Activated CD8-positive, alpha-beta T cell treated with anti-CD3 and anti-CD28 coated beads, Interleukin-2, amount 10 ng/mL, durations not matched to agents 7 days and 5 days (primary cell): ENCODE measurements around the gene SCGB3A2. TPM values are rescaled to one million over a fixed set of nuclear protein-coding genes. Genes with fewer than 3 reads are reported as not detected.

ENCODE experiments used
- ATAC-seq: fragments of 150-1000 bp; cut with Tn5 transposase; one replicate; pipeline ENCODE4 v1.10.0; 2021; ENCODE audit warnings: moderate library complexity
- CTCF ChIA-PET: fragments of 350-600 bp; sonication (Branson Sonifier 250); formaldehyde crosslinking; loops from one replicate; lab custom pipeline; 2021; ENCODE audit warnings: antibody characterized with exemption; lab: Charles Lee
- POLR2A ChIA-PET: fragments of 350-600 bp; sonication (Branson Sonifier 250); formaldehyde crosslinking; loops from one replicate; lab custom pipeline; 2021; ENCODE audit warnings: antibody characterized with exemption; lab: Charles Lee
- DNase-seq: peaks from one replicate; pipeline ENCODE4 v3.0.0-alpha.2; 2020
- H3K27ac Mint-ChIP-seq: one replicate; pipeline ENCODE4 v1.8.0; 2021; ENCODE audit warnings: mild to moderate bottlenecking, mixed read lengths
- H3K27me3 Mint-ChIP-seq: one replicate; pipeline ENCODE4 v1.8.0; 2021; ENCODE audit warnings: low read depth, mixed read lengths
- H3K36me3 Mint-ChIP-seq: one replicate; pipeline ENCODE4 v1.8.0; 2021; ENCODE audit warnings: low read depth, mixed read lengths
- H3K4me1 Mint-ChIP-seq: one replicate; pipeline ENCODE4 v1.8.0; 2021; ENCODE audit warnings: low read depth, mixed read lengths
- H3K4me3 Mint-ChIP-seq: one replicate; pipeline ENCODE4 v1.8.0; 2021; ENCODE audit warnings: mild to moderate bottlenecking, mixed read lengths
- H3K9me3 Mint-ChIP-seq: one replicate; pipeline ENCODE4 v1.8.0; 2022; ENCODE audit warnings: mixed read lengths; ENCODE audit not compliant: insufficient read depth
- total RNA-seq, 2 experiments: library from RNA; stranded (reverse); gene quantifications; one replicate each; pipeline ENCODE4 v1.2.3, GENCODE V29; 2021

Gene SCGB3A2
- total RNA-seq, 2 experiments from 2014 or later = not detected

DNA sequence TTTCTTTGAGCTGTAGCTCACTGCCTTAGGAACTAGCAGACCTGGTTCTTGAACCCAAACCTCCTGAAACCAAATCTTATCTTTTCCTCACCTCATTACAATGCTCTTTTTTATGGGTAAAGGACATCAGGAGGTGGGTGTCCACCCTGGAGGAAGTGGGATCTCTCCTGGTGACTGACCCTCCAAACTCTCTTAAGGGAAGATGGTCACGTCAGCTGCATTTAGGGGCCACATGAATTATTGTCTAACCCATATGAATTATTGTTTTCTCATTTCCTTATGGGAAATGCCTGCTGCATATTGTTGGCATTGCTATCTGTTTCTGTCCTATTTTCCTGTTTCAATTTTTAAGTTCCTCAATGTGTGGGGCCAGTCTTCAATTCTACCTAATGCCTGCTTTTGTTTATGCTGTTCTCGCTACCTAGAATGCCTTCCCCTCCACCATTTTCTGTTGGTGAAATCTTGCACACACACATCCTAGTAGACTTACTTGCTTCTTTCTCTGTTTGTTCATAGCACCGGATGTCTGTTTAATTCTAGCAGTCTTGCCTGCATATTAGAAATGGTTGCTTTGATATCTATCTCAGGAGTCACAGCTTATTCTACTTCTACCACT, 25.0 kb upstream of the SCGB3A2 start:
- DNase-seq = no peak
- no peak overlapping the region for H3K4me3 Mint-ChIP-seq
- H3K27ac Mint-ChIP-seq = no peak overlapping the region
- peaks cover 8% of the 10 kb centered on the region for H3K27me3 Mint-ChIP-seq
- ChIA-PET CTCF (no interaction called here), POLR2A (no interaction called here)
- ATAC-seq = no peak
- no peaks in the 10 kb centered on the region for H3K4me1 Mint-ChIP-seq
- H3K36me3 Mint-ChIP-seq = no peaks in the 10 kb centered on the region
- H3K9me3 Mint-ChIP-seq = no peaks in the 10 kb centered on the region

DNA sequence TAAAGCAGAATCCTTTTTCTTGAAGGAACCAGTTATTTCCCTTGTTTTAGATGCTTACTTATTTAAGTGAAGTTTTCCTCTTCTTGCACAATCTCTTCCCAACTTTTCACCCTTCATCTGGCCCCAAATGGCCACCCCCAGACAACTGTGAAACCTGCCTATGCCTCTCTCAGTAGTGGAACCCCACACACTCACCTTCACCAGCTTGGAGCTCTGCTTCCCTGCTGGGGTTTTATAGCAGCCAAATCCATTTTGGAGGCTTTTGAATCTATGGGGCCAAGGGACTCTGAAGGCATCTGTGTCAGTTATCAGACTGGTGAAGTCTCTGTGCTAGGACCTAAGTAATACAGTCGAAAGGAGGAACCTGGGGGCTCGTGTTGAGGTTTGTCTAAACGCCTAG, 24.2 kb upstream of the SCGB3A2 start:
- no peak for DNase-seq
- H3K27ac Mint-ChIP-seq = no peak overlapping the region
- POLR2A ChIA-PET = no interaction called here
- H3K36me3 Mint-ChIP-seq = no peaks in the 10 kb centered on the region
- ATAC-seq = no peak
- no peaks in the 10 kb centered on the region for H3K4me1 Mint-ChIP-seq
- H3K27me3 Mint-ChIP-seq = peaks cover 8% of the 10 kb centered on the region
- no peak overlapping the region for H3K4me3 Mint-ChIP-seq
- CTCF ChIA-PET = interaction anchor here (1.4 kb wide), 1 partner anchor 225 kb away, joined by 3 read pairs; no protein-coding TSS in a partner anchor
- H3K9me3 Mint-ChIP-seq = no peaks in the 10 kb centered on the region

DNA sequence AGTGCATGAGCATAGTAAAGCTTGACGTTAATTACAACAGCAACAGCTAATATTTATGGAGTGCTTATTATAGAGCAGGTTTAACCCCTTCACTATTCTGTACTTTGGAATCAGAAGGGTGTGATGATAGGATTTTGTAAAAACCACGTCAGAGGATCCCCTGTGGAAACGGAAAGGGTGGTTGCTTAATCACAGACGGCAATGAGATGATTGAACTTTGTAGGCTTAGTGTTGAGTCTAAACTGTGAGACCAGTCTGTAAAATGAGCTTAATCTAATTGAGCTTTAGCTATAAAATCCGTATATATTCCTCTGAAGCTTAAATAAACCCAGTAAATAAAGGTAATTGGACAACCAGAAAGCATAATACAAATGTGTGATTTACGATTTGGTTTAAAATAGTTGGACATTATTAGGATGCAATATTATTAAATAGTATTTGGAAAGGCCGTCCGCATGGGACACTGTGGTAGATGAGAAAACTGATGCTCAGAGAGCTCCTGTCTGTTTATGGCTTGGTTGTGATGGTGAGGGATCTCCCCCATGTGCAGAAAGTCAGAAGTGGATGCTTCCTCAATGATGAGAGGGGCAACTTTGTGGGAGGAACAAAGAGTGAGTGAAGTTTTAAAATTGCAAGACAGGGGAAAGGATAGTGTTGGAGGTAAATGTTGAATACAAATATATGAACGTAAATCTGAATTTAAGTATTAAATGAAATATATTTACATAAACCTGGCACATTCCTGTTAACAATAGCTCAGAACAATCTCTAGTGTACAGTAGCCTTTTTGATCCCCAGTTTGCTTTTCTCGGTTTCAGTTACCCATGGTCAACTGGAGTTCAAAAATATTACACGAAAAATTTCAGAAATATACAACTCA, 23.4 kb upstream of the SCGB3A2 start:
- no peak for DNase-seq
- H3K27me3 Mint-ChIP-seq = peaks cover 9% of the 10 kb centered on the region
- ATAC-seq = no peak
- H3K4me1 Mint-ChIP-seq = no peaks in the 10 kb centered on the region
- no peak overlapping the region for H3K4me3 Mint-ChIP-seq
- POLR2A ChIA-PET = no interaction called here
- no peaks in the 10 kb centered on the region for H3K36me3 Mint-ChIP-seq
- CTCF ChIA-PET = interaction anchor here (1.2 to 1.4 kb wide), 2 partner anchors 32 to 226 kb away, joined by 3 to 6 read pairs; no protein-coding TSS in a partner anchor
- H3K27ac Mint-ChIP-seq = no peak overlapping the region
- H3K9me3 Mint-ChIP-seq = no peaks in the 10 kb centered on the region

DNA sequence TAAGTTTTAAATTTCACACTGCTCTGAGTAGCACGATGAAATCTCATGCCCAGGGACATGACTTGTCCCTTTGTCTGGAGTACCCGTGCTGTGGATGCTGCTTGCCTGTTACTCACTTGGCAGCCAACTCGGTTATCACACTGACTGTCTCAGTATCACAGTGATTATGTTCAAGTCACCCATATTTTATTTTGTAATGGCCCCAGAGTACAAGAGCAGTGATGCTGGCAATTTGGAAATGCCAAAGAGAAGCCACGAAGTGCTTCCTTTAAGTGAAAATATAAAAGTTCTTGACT, 22.8 kb upstream of the SCGB3A2 start:
- CTCF ChIA-PET = interaction anchor here (1.2 to 2.7 kb wide), 3 partner anchors 8 to 227 kb away, joined by 3 to 15 read pairs (median 6); no protein-coding TSS in a partner anchor
- peaks cover 12% of the 10 kb centered on the region for H3K27me3 Mint-ChIP-seq
- ATAC-seq = no peak

DNA sequence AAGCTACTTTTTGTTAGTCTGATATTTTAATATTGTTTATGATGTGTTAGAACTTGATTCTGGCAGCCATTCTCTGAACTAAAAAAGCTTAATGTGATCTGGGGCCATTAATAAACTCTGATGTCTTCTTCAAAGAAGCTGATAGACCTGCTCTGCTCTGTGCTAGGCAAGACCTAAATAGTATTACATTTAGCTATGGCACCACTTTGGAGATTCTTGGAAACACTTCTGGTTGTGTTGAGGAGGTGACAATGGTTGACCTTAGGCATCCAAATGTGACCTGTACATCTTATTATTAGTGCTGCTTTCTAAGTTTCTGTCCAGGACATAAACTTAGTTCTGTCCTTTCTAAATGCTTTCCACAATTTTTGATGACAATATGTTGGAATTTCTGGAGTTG, 21.7 kb upstream of the SCGB3A2 start:
- Mint-ChIP-seq H3K9me3 (no peaks in the 10 kb centered on the region), H3K36me3 (no peaks in the 10 kb centered on the region), H3K27me3 (peaks cover 12% of the 10 kb centered on the region), H3K27ac (no peak overlapping the region), H3K4me1 (no peaks in the 10 kb centered on the region), H3K4me3 (no peak overlapping the region)
- CTCF ChIA-PET = interaction anchor here (0.7 to 2.7 kb wide), 7 partner anchors 9 to 874 kb away, joined by 3 to 15 read pairs (median 3); no protein-coding TSS in a partner anchor
- DNase-seq (no peak), ATAC-seq (no peak)
- POLR2A ChIA-PET = no interaction called here

More for the DNA sequence above, 22.8 kb upstream of the SCGB3A2 start:
- Mint-ChIP-seq H3K4me1 (no peaks in the 10 kb centered on the region), H3K27ac (no peak overlapping the region), H3K36me3 (no peaks in the 10 kb centered on the region), H3K9me3 (no peaks in the 10 kb centered on the region), H3K4me3 (no peak overlapping the region)
- POLR2A ChIA-PET = no interaction called here
- no peak for DNase-seq

DNA sequence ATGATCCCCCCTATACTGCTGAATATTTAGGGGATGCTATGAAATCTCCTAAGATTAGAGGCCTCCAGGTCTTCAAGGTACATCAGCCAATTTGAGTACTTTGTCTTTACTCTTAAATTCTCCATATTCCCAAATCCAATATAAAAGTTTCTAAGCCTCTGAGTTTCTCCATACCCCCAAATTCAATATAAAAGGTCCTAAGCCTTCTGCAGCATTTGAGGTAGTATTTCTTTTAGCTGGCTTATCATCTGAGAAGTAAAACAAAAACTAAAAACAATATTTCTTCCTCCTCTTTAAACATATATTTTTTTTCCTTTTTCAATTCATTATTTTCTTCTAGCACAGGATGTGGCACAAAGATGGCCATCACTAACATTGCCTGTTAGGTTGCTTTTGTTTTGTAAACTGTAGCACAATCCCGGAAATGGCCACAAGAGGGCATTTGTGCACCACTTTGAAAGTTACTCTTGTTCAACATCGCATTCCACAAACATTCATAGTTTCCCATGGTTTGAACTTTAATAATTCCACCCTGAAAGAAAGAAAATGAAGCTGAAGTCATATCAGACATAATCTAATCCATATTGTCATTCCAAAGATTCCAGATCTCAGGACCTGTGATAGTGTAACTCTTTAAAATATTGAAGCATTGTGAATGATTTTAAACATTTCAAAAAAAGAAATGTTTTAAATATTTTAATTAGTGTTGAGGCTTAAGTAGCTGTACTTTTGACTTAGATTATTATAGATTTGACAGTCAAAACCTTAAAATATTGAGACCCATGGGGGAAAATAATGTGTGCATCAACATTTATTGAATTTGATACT, 21.0 kb upstream of the SCGB3A2 start:
- Mint-ChIP-seq H3K4me1 (no peaks in the 10 kb centered on the region), H3K27me3 (peaks cover 12% of the 10 kb centered on the region), H3K4me3 (no peak overlapping the region), H3K9me3 (no peaks in the 10 kb centered on the region), H3K27ac (no peak overlapping the region), H3K36me3 (no peaks in the 10 kb centered on the region)
- ATAC-seq = no peak
- peak; percentile 68 for DNase-seq
- CTCF ChIA-PET = interaction anchor here (0.9 to 2.7 kb wide), 7 partner anchors 10 to 229 kb away, joined by 3 to 15 read pairs (median 3); no protein-coding TSS in a partner anchor
- POLR2A ChIA-PET = no interaction called here

DNA sequence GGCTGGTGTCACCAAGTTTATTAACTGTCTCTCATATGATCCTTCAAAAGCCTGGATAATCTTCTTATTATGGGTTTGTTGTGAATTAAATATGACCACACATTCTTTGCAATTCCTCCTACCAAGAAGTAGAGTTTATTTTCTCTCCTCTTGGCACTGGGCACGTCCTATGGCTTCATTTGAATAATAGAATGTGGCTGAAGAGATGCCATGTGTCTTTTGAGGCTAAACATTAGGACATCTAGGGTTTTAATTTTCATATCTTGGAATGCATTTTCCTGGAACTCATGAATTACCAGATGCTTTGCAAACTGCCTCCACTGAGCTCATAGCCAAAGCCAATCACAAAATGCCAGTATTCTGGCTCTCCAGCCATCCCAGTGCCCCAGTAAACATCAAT, 19.9 kb upstream of the SCGB3A2 start:
- DNase-seq = no peak
- ChIA-PET POLR2A (no interaction called here), CTCF (interaction anchor here (0.7 to 2.7 kb wide), 4 partner anchors 11 to 872 kb away, joined by 3 to 15 read pairs (median 6); no protein-coding TSS in a partner anchor)
- no peak overlapping the region for H3K27ac Mint-ChIP-seq
- no peaks in the 10 kb centered on the region for H3K36me3 Mint-ChIP-seq
- peaks cover 9% of the 10 kb centered on the region for H3K27me3 Mint-ChIP-seq
- no peak overlapping the region for H3K4me3 Mint-ChIP-seq
- no peak for ATAC-seq
- H3K9me3 Mint-ChIP-seq = no peaks in the 10 kb centered on the region
- H3K4me1 Mint-ChIP-seq = no peaks in the 10 kb centered on the region

DNA sequence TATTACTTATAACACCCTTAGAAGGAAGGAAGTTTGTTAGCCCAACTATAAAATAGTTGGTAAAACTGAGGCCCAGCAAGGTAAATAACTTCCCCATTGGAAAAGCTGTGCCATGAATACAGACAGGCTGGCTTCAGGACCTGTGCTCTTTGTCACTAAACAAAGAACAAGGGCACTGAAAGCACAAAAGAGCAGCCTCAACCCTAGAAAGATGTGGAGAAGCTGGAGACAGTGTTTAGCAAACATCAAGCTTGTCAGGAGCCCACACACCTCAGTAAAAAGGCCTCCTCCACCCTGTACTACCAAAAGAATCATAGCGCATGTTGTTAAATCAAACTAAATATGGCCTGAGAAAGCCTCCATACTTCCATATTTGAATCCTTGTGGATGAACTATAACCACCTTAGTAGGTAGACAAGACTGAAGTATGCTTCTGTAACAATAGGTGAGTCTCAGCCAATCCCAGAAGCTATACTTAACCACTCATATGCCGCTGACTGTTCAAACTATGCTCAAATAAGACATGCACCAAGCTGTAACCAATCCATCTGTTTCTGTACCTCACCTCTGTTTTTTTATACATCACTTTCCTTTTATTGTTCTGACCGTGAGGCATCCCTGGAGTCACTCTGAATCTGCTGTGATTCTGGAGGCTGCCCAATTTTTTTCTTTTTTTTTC, 18.4 kb upstream of the SCGB3A2 start:
- H3K36me3 Mint-ChIP-seq = no peaks in the 10 kb centered on the region
- ChIA-PET POLR2A (no interaction called here), CTCF (interaction anchor here (1.6 kb wide), 1 partner anchor 871 kb away, joined by 3 read pairs; no protein-coding TSS in a partner anchor)
- no peak overlapping the region for H3K27ac Mint-ChIP-seq
- DNase-seq (no peak), ATAC-seq (no peak)
- peaks cover 5% of the 10 kb centered on the region for H3K27me3 Mint-ChIP-seq
- H3K4me1 Mint-ChIP-seq = no peaks in the 10 kb centered on the region
- H3K9me3 Mint-ChIP-seq = no peaks in the 10 kb centered on the region
- no peak overlapping the region for H3K4me3 Mint-ChIP-seq

DNA sequence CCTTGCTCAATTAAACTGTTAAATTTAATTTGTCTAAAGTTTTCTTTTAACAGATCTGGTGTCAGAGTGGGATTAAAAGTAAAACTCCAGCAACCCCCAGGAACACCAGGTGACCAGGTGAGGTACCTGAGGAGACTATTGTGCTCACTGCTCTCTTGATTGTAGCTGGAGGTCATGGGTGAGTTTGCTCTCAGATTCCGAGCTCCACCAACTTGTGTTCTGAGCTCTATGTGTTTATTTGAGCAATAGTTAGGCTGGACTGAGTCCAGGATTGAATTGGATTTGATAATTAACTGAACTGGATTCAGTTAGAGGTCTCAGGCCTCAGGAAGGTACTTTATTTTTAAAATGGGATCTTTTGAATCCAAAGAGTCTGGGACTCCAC, 17.9 kb upstream of the SCGB3A2 start:
- Mint-ChIP-seq H3K4me1 (no peaks in the 10 kb centered on the region), H3K36me3 (no peaks in the 10 kb centered on the region), H3K27me3 (peaks cover 5% of the 10 kb centered on the region), H3K27ac (no peak overlapping the region), H3K4me3 (no peak overlapping the region), H3K9me3 (no peaks in the 10 kb centered on the region)
- DNase-seq (no peak), ATAC-seq (no peak)
- ChIA-PET CTCF (no interaction called here), POLR2A (no interaction called here)

DNA sequence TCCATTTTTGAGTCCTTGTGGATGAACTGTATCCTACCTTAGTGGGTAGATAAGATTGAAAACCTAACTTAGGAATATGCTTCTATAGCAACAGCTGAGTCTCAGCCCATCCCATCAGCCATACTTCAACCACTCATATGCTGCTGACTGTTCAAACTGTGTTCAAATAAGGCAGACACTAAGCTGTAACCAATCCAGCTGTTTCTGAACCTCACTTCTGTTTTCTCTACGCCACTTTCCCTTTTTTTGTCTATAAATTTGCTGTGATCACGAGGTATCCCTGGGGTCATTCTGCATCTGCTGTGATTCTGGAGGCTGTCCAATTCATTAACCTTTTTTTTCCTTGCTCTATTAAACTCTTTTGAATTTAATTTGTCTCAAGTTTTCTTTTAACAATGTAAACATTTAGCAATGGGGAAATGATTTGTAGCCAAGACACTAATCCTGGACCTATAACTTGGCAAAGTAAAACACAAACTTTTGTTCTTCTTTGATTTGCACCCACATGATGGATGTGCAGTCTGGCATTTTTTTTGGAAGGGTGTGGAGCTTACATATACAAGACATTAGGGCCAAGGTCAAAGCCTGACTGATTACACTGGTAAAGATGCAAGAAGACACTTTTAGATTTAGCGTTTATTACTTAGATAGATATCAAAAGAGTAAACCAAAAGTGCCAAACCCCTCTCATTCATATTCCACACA, 14.9 kb upstream of the SCGB3A2 start:
- Mint-ChIP-seq H3K36me3 (no peaks in the 10 kb centered on the region), H3K9me3 (no peaks in the 10 kb centered on the region), H3K27me3 (peaks cover 4% of the 10 kb centered on the region), H3K4me3 (no peak overlapping the region), H3K27ac (no peak overlapping the region), H3K4me1 (no peaks in the 10 kb centered on the region)
- CTCF ChIA-PET = interaction anchor here (0.6 kb wide), 1 partner anchor 22 kb away, joined by 4 read pairs; no protein-coding TSS in a partner anchor
- POLR2A ChIA-PET = no interaction called here
- no peak for DNase-seq
- ATAC-seq = no peak

DNA sequence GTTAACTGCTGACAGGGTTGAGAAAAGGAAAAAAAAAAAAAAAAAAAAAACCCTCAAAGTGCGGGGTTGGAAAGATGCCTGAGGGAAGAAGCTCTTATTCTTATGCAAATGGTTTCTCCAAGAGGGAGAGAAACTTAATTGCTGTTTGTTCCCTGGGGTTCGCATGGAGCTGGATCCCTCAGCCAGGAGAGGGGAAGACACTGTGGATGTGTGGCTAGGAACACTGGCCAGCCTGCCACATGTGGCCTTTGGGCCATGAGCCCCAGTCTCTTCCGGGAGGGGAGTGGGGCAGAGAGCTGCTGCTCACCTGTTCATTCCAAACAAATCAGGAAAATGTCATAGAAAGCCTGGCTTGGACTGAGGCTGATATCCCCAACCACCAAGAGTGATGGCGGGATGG, 9.4 kb upstream of the SCGB3A2 start:
- Mint-ChIP-seq H3K36me3 (no peaks in the 10 kb centered on the region), H3K4me3 (no peak overlapping the region), H3K27me3 (no peaks in the 10 kb centered on the region), H3K4me1 (no peaks in the 10 kb centered on the region), H3K27ac (no peak overlapping the region), H3K9me3 (no peaks in the 10 kb centered on the region)
- ChIA-PET CTCF (no interaction called here), POLR2A (no interaction called here)
- no peak for ATAC-seq
- no peak for DNase-seq
